HepG2 (cell line): ENCODE measurements around the gene UBE2E1. TPM values are rescaled to one million over a fixed set of nuclear protein-coding genes. Genes with fewer than 3 reads are reported as not detected.

Source experiments
- ATAC-seq: fragments of 200-7000 bp; cut with Tn5 transposase; 3 replicates; pipeline ENCODE4 v1.9.1; 2020; ENCODE audit warnings: mild to moderate bottlenecking, moderate library complexity
- BruUV-seq: library from RNA; stranded (reverse); fragments of 400-500 nt; replicated peaks from 2 replicates; lab custom pipeline; 2021; lab: Mats Ljungman, UMichigan
- CTCF ChIA-PET: fragments of 300-600 bp; formaldehyde crosslinking; extraction: SDS; loops from one replicate; lab custom pipeline; 2021; ENCODE audit warnings: low total read pairs, inconsistent platforms, low intra/inter-chr PET ratio; lab: Yijun Ruan, JAX
- POLR2A ChIA-PET: fragments of 350-600 bp; sonication (Branson Sonifier 250); formaldehyde crosslinking; loops from one replicate; lab custom pipeline; 2020; ENCODE audit warnings: antibody characterized with exemption, inconsistent platforms; lab: Yijun Ruan, JAX
- DNase-seq: peaks from one replicate; pipeline ENCODE4 v3.0.0-alpha.2; 2015; ENCODE audit warnings: low spot score
- FAIRE-seq: peaks from 3 replicates; lab custom pipeline; 2011; peaks lifted over from hg19 to GRCh38; lab: Jason Lieb, UNC
- H2AFZ ChIP-seq: one replicate; pipeline ENCODE4 v1.6.1; 2011; ENCODE audit warnings: low read length, inconsistent platforms
- H3K27ac ChIP-seq: fragments of 300-600 bp; 3 replicates; pipeline ENCODE4 v1.8.0; 2011; ENCODE audit warnings: mixed run types, mild to moderate bottlenecking, mixed read lengths, low read length, inconsistent platforms; ENCODE audit not compliant: insufficient read depth; ENCODE audit errors: extremely low read length
- H3K27me3 ChIP-seq, 2 experiments: fragments of 200-600 bp in 1 of 2; 2 replicates in 1 of 2; 3 replicates in 1 of 2; pipeline versions ENCODE4 v1.6.0 to v1.8.0; 2011; ENCODE audit warnings: low read length in 2 of 2, mild to moderate bottlenecking in 2 of 2, moderate library complexity in 2 of 2, inconsistent platforms in 1 of 2; ENCODE audit not compliant: insufficient read depth in 2 of 2, control insufficient read depth in 1 of 2
- H3K36me3 ChIP-seq, 2 experiments: fragments of 200-600 bp in 1 of 2; replicated peaks in 1 of 2; 2 replicates in 1 of 2; 3 replicates in 1 of 2; pipeline versions ENCODE4 v1.5.1 to v1.8.0; 2011; ENCODE audit warnings: low read length in 2 of 2, inconsistent platforms in 1 of 2; ENCODE audit not compliant: insufficient read depth in 2 of 2, control insufficient read depth in 1 of 2
- H3K4me1 ChIP-seq: 2 replicates; pipeline ENCODE4 v1.5.1; 2012; ENCODE audit warnings: low read length, inconsistent platforms; ENCODE audit not compliant: insufficient read depth
- H3K4me2 ChIP-seq: 2 replicates; pipeline ENCODE4 v1.6.0; 2011; ENCODE audit warnings: low read depth, low read length, inconsistent platforms
- H3K4me3 ChIP-seq, 3 experiments: fragments of 200-600 bp in 1 of 3; sonication (generic), shearing (Covaris generic) in 1 of 3; replicated peaks in 1 of 3; 2 replicates each; pipeline ENCODE4 v1.5.1; 2011 to 2016; ENCODE audit warnings: low read length in 3 of 3, inconsistent platforms in 2 of 3, low read depth in 2 of 3, mild to moderate bottlenecking in 2 of 3, control low read depth in 1 of 3, mixed read lengths in 1 of 3; ENCODE audit not compliant: insufficient read depth in 1 of 3
- H3K79me2 ChIP-seq: one replicate; pipeline ENCODE4 v1.6.1; 2011; ENCODE audit warnings: low read length, inconsistent platforms; ENCODE audit not compliant: insufficient read depth
- H3K9ac ChIP-seq: 2 replicates; pipeline ENCODE4 v1.6.0; 2011; ENCODE audit warnings: mild to moderate bottlenecking, low read depth, low read length, inconsistent platforms; ENCODE audit not compliant: insufficient read depth
- H3K9me3 ChIP-seq: 2 replicates; pipeline ENCODE4 v1.5.1; 2012; ENCODE audit warnings: mild to moderate bottlenecking, low read length
- H4K20me1 ChIP-seq: 2 replicates; pipeline ENCODE4 v1.6.0; 2011; ENCODE audit warnings: inconsistent platforms, mild to moderate bottlenecking, low read length, moderate library complexity; ENCODE audit not compliant: insufficient read depth
- BRCA1 ChIP-seq: sonication (generic); formaldehyde crosslinking; IDR thresholded peaks from 2 replicates; pipeline ENCODE4 v1.4.0; 2020; ENCODE audit warnings: missing genetic modification reagents
- CTCF ChIP-seq: sonication (generic); formaldehyde crosslinking; IDR thresholded peaks from 2 replicates; pipeline ENCODE4 v1.5.0; 2020; ENCODE audit warnings: mild to moderate bottlenecking, missing genetic modification reagents, moderate library complexity
- FOXO1 ChIP-seq: sonication (generic); formaldehyde crosslinking; IDR thresholded peaks from 2 replicates; pipeline ENCODE4 v1.4.0; 2020; ENCODE audit warnings: missing genetic modification reagents
- NBN ChIP-seq: fragments of 450-650 bp; conservative IDR thresholded peaks from 2 replicates; pipeline ENCODE4 v1.6.1; 2017
- REPIN1 ChIP-seq: sonication (generic); formaldehyde crosslinking; IDR thresholded peaks from 2 replicates; pipeline ENCODE4 v1.8.0; 2022; ENCODE audit warnings: missing genetic modification reagents, low read depth, mild to moderate bottlenecking, borderline replicate concordance
- STAG1 ChIP-seq: sonication (generic); formaldehyde crosslinking; IDR thresholded peaks from 2 replicates; pipeline ENCODE4 v1.4.0; 2020; ENCODE audit warnings: missing genetic modification reagents
- ZKSCAN1 ChIP-seq: fragments of 150-350 bp; IDR thresholded peaks from 2 replicates; pipeline ENCODE4 v1.6.1; 2014; ENCODE audit warnings: low read length
- WGBS: methylation state at CpG from one replicate; pipeline ENCODE4 v1.1.6; 2017; ENCODE audit warnings: low lambda C conversion rate; 5-methylcytosine and 5-hydroxymethylcytosine counted together
- in situ Hi-C: cut with HindIII; loops from 2 replicates; pipeline ENCODE4 v1.10.0; 2017; ENCODE audit warnings: low pct_unique_long_range_greater_than_20kb; ENCODE audit not compliant: extremely low pct_ligation_motif_present
- intact Hi-C: fragments of 100-400 bp; cut with micrococcal nuclease; formaldehyde crosslinking; loops from one replicate; pipeline ENCODE4 v1.10.0; 2022; ENCODE audit not compliant: unreplicated experiment
- polyA plus RNA-seq, 8 experiments: library from polyadenylated mRNA; depleted of rRNA in 3 of 8; stranded (reverse) in 7 of 8; unstranded in 1 of 8; fragments of >200 nt; fragmentation: Illumina TruSeq in 4 of 8; extraction: Trizol in 4 of 8; gene quantifications; 2 replicates each; pipeline versions ENCODE4 v1.2.1 to v1.2.3, GENCODE V29; 2011 to 2016; ENCODE audit warnings: low read depth in 4 of 8, missing spikeins in 1 of 8, mixed read lengths in 1 of 8; ENCODE audit not compliant: insufficient read depth in 1 of 8
- total RNA-seq, 5 experiments: library from RNA; depleted of rRNA; stranded (reverse); fragments of >200 nt; fragmentation: Illumina TruSeq; extraction: Trizol; gene quantifications; 2 replicates each; pipeline ENCODE4 v1.2.3, GENCODE V29; 2016; ENCODE audit warnings: low read depth in 1 of 5

UBE2E1 gene
- total and polyA plus RNA-seq, 2 of the 13 experiments (the other 11 are each of a cell fraction or from before 2014, with no cell fraction given) = 55.4 to 61.8 TPM

GRCh38 chr3:23926246-23926645 lies 120.5 kb downstream of the UBE2E1 start (continued):
- TF ChIP-seq BRCA1 (no peak), FOXO1 (CRISPR knock-in tag) (no peak)

- 63% methylated on average over 3 of the region's 3 CpGs for WGBS
- BruUV-seq = no TSS peak
- Histone ChIP-seq H3K79me2 (no peaks in the 10 kb centered on the region), H2AFZ (no peak overlapping the region), H4K20me1 (no peaks in the 10 kb centered on the region), H3K4me3 (no peak overlapping the region), H3K4me2 (no peak overlapping the region), H3K9me3 (no peaks in the 10 kb centered on the region), H3K27me3 (no peaks in the 10 kb centered on the region), H3K9ac (no peak overlapping the region), H3K4me1 (peaks cover 12% of the 10 kb centered on the region), H3K27ac (no peak overlapping the region), H3K36me3 (no peaks in the 10 kb centered on the region)
- no peak for DNase-seq
- ChIA-PET POLR2A (interaction anchor here (4.4 kb wide), 1 partner anchor 9 kb away, joined by 72 read pairs; the partner anchor contains the start of genes NKIRAS1 and RPL15), CTCF (no interaction called here)
- intact Hi-C loops = no loop called here
- TF ChIP-seq NBN (no peak), ZKSCAN1 (no peak), REPIN1 (CRISPR knock-in tag) (no peak), STAG1 (CRISPR knock-in tag) (peak; percentile 43), CTCF (peak; percentile 30)
- ATAC-seq = no peak
- in situ Hi-C loops = no loop called here
- no peak for FAIRE-seq
Observed at GRCh38 chr3:23926736-23927135, 121.0 kb downstream of the UBE2E1 start.
